Nasal cavity respiratory epithelium epithelial cell of viscerocranial mucosa (primary cell): ENCODE measurements around the gene OR52N5. TPM values are rescaled to one million over a fixed set of nuclear protein-coding genes. Genes with fewer than 3 reads are reported as not detected.

Experiments
- total RNA-seq: library from RNA; depleted of rRNA; stranded (reverse); fragments of >200 nt; gene quantifications from 2 replicates; pipeline ENCODE4 v1.2.3, GENCODE V29; 2014

The OR52N5 gene
- not detected in 2 replicates for total RNA-seq

DNA sequence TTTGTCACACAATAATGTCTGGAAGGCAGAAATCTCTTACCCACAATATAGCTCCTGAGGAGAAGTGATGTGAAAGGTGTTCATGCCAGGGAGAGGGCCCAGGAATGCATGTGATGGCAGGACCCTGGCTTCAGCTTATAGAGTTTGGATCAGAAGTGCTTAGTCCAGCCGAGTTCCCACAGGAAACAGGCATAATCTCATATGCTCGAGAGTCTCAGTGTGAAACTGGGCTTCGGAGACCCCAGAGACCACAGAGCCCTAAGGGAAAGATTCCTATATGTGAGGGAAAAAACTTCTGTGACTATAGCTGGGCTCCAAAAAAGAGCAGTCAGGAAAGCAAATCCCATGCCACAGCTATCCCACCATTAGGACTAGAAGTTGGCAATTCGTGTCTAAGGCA, at the start of gene OR52N5:
TSS of gene OR52N5 (minus strand) at position 101 of the 400 bp plus-strand sequence. CDS start 4,721 bp downstream, outside the sequence.

GRCh38 chr11:5808500-5809121, 25.5 kb upstream of the OR52N5 start, which contains the start of gene OR52N2:
TSS of gene OR52N2 (plus strand) at chr11:5808924. CDS start at chr11:5820336, 11,412 bp downstream.

GRCh38 chr11:5791165-5791564, 8.0 kb upstream of the OR52N5 start, which contains the start of gene OR52N1:
TSS of gene OR52N1 (minus strand) at chr11:5791265. CDS start at chr11:5788816, 2,449 bp downstream.

GRCh38 chr11:5753943-5754342, 29.2 kb downstream of the OR52N5 start, which contains the start of gene OR52N4:
TSS of gene OR52N4 (plus strand) at chr11:5754243. CDS start at chr11:5754741, 498 bp downstream.

DNA sequence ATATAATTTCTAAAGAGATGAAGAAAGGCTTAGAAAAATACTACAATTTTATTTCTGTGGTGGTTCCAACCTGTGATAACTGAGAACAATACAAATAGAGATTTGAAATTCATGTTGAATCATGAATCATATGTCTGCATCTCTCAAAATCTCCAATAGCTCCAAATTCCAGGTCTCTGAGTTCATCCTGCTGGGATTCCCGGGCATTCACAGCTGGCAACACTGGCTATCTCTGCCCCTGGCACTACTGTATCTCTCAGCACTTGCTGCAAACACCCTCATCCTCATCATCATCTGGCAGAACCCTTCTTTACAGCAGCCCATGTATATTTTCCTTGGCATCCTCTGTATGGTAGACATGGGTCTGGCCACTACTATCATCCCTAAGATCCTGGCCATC, 46.8 kb downstream of the OR52N5 start, which contains the start of gene OR56B1:
TSS of gene OR56B1 (plus strand) at position 53 of the 400 bp plus-strand sequence. CDS start at position 122, 69 bp downstream.

Other genes starting within 250 kb of the OR52N5 start
- 0.36 TPM in 1 of 2 replicates, not detected in the other for gene OR52H1, start 234.8 kb downstream of the OR52N5 start, total RNA-seq
- not detected in 2 replicates for gene OR52B6, start 202.5 kb downstream of the OR52N5 start, total RNA-seq
- gene TRIM6, start 186.7 kb downstream of the OR52N5 start, total RNA-seq: 1.0 and 6.8 TPM in 2 replicates
- gene TRIM34, start 158.4 kb downstream of the OR52N5 start, total RNA-seq: 3.8 and 6.2 TPM in 2 replicates
- 31.1 and 36.0 TPM in 2 replicates for gene TRIM5, start 98.3 kb downstream of the OR52N5 start, total RNA-seq
- gene TRIM22, start 93.6 kb downstream of the OR52N5 start, total RNA-seq: 20.8 and 72.0 TPM in 2 replicates
- not detected in 2 replicates for gene OR56B1, start 46.9 kb downstream of the OR52N5 start, total RNA-seq
- gene OR52N4, start 29.1 kb downstream of the OR52N5 start, total RNA-seq: not detected in 2 replicates
- gene OR52N1, start 7.9 kb upstream of the OR52N5 start, total RNA-seq: not detected in 2 replicates
- not detected in 2 replicates for gene OR52N2, start 25.6 kb upstream of the OR52N5 start, total RNA-seq
- not detected in 2 replicates for gene OR52E6, start 58.5 kb upstream of the OR52N5 start, total RNA-seq
- not detected in 2 replicates for gene OR52E8, start 74.3 kb upstream of the OR52N5 start, total RNA-seq
- gene OR52E4, start 97.3 kb upstream of the OR52N5 start, total RNA-seq: not detected in 2 replicates
- gene OR52E5, start 109.9 kb upstream of the OR52N5 start, total RNA-seq: not detected in 2 replicates
- gene OR56A3, start 158.9 kb upstream of the OR52N5 start, total RNA-seq: not detected in 2 replicates
- gene OR56A5, start 185.1 kb upstream of the OR52N5 start, total RNA-seq: not detected in 2 replicates
- not detected in 2 replicates for gene OR52L1, start 203.6 kb upstream of the OR52N5 start, total RNA-seq
- gene OR56A4, start 223.6 kb upstream of the OR52N5 start, total RNA-seq: not detected in 2 replicates
- gene OR56A1, start 247.4 kb upstream of the OR52N5 start, total RNA-seq: not detected in 2 replicates